Body of pancreas (tissue), 4 donors: ENCODE data around the gene ACKR3. TPM values are rescaled to one million over a fixed set of nuclear protein-coding genes. Genes with fewer than 3 reads are reported as not detected.

ENCODE experiments used
- ATAC-seq: fragments of 150-250 bp; one replicate; pipeline ENCODE4 v1.9.1; 2016
- DNase-seq, 4 donors: peaks; one replicate each; pipeline ENCODE4 v3.0.0-alpha.2; 2019
- H3K27ac ChIP-seq, 4 donors: fragments of 200-600 bp; sonication (generic); 1 replicate in 3 of 4; 2 replicates in 1 of 4; pipeline versions ENCODE4 v1.5.1 to v1.6.1; 2016 to 2019; ENCODE audit warnings: mild to moderate bottlenecking in 1 of 4, mixed read lengths in 1 of 4, moderate library complexity in 1 of 4
- H3K27me3 ChIP-seq, 2 donors: fragments of 200-600 bp; sonication (generic); one replicate each; pipeline ENCODE4 v1.6.0; 2016; ENCODE audit warnings: mild to moderate bottlenecking in 1 of 2
- H3K36me3 ChIP-seq, 2 donors: fragments of 200-600 bp; sonication (generic); replicated peaks in 1 of 2; 2 replicates each; pipeline ENCODE4 v1.5.1; 2016; ENCODE audit warnings: low read depth in 2 of 2; ENCODE audit not compliant: insufficient read depth in 1 of 2
- H3K4me1 ChIP-seq: fragments of 200-600 bp; sonication (generic); one replicate; pipeline ENCODE4 v1.6.0; 2016
- H3K4me3 ChIP-seq, 2 donors: fragments of 200-600 bp; sonication (generic); 1 replicate in 1 of 2; 2 replicates in 1 of 2; pipeline ENCODE4 v1.5.1; 2016 to 2019
- H3K9me3 ChIP-seq, 3 donors: fragments of 200-600 bp; sonication (generic); 1 replicate in 2 of 3; 2 replicates in 1 of 3; pipeline ENCODE4 v1.5.1; 2016
- CTCF ChIP-seq, 7 experiments: fragments of 450-650 bp in 4 of 7; fragments of 200-600 bp in 3 of 7; sonication (generic) in 3 of 7; IDR thresholded peaks; one replicate each; pipeline ENCODE4 v1.5.1; 2016 to 2019; ENCODE audit warnings: antibody characterized with exemption in 7 of 7
- POLR2A ChIP-seq, 3 donors: fragments of 450-650 bp; IDR thresholded peaks; one replicate each; pipeline ENCODE4 v1.6.1; 2016; ENCODE audit warnings: antibody characterized with exemption in 3 of 3, mild to moderate bottlenecking in 2 of 3
- WGBS, 2 donors: methylation state at CpG; one replicate each; pipeline ENCODE4 v1.1.5; 2017; 5-methylcytosine and 5-hydroxymethylcytosine counted together
- intact Hi-C: fragments of 100-400 bp; cut with DNase I; formaldehyde crosslinking; loops from one replicate; pipeline ENCODE4 v1.15.1; 2023
- total RNA-seq, 2 donors: library from RNA; depleted of rRNA; stranded (reverse); fragments of >200 nt; gene quantifications; one replicate each; pipeline ENCODE4 v1.1.0, GENCODE V29; 2016

The ACKR3 gene
- total RNA-seq, 2 donors from 2014 or later: 10.4 to 18.1 TPM

- DNase-seq (no peak), ATAC-seq (no peak)
- Histone ChIP-seq H3K27me3 (no peaks in the 10 kb centered on the region), H3K9me3 (no peaks in the 10 kb centered on the region), H3K4me1 (no peaks in the 10 kb centered on the region), H3K4me3 (no peak overlapping the region), H3K27ac (no peak overlapping the region), H3K36me3 (no peaks in the 10 kb centered on the region)
- intact Hi-C loops: no loop called here
- TF ChIP-seq POLR2A (IDR thresholded peaks at IDR 0.05): no peak
- 90% methylated on average over 8 of the region's 8 CpGs for WGBS, 2 donors
Measured at GRCh38 chr2:236553522-236553921, 16.1 kb upstream of the ACKR3 start.

GRCh38 chr2:236554629-236555282, 14.9 kb upstream of the ACKR3 start:
- DNase-seq (no peak), ATAC-seq (no peak)
- Histone ChIP-seq H3K9me3 (no peaks in the 10 kb centered on the region), H3K4me1 (no peaks in the 10 kb centered on the region), H3K27ac (no peak overlapping the region), H3K27me3 (no peaks in the 10 kb centered on the region), H3K36me3 (no peaks in the 10 kb centered on the region), H3K4me3 (no peak overlapping the region)
- intact Hi-C loops: loop anchor here (5.0 kb wide), 1 partner anchor 42 kb away; no protein-coding TSS in a partner anchor
- TF ChIP-seq POLR2A (IDR thresholded peaks at IDR 0.05): no peak
- TF ChIP-seq CTCF (IDR thresholded peaks at IDR 0.05): no peak
- 72 to 88% methylated on average over 6 to 7 of the region's 7 CpGs for WGBS, 2 donors

- DNase-seq (no peak), ATAC-seq (no peak)
- 46 to 95% methylated on average over 1 of the region's 1 CpG for WGBS, 2 donors
- Histone ChIP-seq H3K4me3 (no peak overlapping the region), H3K9me3 (no peaks in the 10 kb centered on the region), H3K27me3 (no peaks in the 10 kb centered on the region), H3K27ac (no peak overlapping the region), H3K36me3 (no peaks in the 10 kb centered on the region), H3K4me1 (no peaks in the 10 kb centered on the region)
- intact Hi-C loops: loop anchor here (5.0 kb wide), 1 partner anchor 43 kb away; no protein-coding TSS in a partner anchor
- TF ChIP-seq POLR2A (IDR thresholded peaks at IDR 0.05) (no peak), CTCF (IDR thresholded peaks at IDR 0.05) (no peak)
Measured at GRCh38 chr2:236555481-236555880, 14.1 kb upstream of the ACKR3 start.

GRCh38 chr2:236557306-236558030, 12.2 kb upstream of the ACKR3 start:
- intact Hi-C loops: loop anchor here (5.0 kb wide), 1 partner anchor 45 kb away; no protein-coding TSS in a partner anchor
- H3K36me3 ChIP-seq: no peaks in the 10 kb centered on the region
- H3K27ac ChIP-seq: no peak overlapping the region
- 25 to 29% methylated on average over 3 of the region's 3 CpGs for WGBS, 2 donors
- H3K4me3 ChIP-seq: no peak overlapping the region
- ATAC-seq (no peak), DNase-seq (no peak)
- H3K9me3 ChIP-seq: no peaks in the 10 kb centered on the region
- H3K27me3 ChIP-seq: no peaks in the 10 kb centered on the region
- TF ChIP-seq POLR2A (IDR thresholded peaks at IDR 0.05) (no peak), CTCF (IDR thresholded peaks at IDR 0.05) (no peak)
- no peaks in the 10 kb centered on the region for H3K4me1 ChIP-seq

DNA sequence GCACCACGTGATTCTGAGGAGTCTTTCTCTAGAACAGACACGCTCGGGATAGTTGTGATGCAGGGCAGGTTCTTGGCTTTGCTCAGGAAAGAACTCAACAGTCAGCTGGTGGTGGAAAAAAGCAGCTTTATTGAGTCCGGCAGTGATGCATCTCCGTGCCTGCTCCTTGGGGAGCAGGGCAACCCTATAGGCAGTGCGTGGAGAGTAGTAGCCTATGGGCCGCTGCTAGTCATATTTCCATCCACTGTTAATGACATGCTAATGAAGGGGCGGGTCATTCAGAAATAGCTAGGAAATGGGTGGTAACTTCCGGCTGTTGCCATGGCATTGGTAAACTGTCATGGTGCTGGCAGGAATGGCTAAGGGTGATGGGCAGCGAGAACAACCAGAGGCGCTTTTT, 11.6 kb upstream of the ACKR3 start:
- Histone ChIP-seq H3K27me3 (no peaks in the 10 kb centered on the region), H3K27ac (no peak overlapping the region), H3K4me3 (no peak overlapping the region), H3K36me3 (no peaks in the 10 kb centered on the region), H3K9me3 (no peaks in the 10 kb centered on the region), H3K4me1 (no peaks in the 10 kb centered on the region)
- TF ChIP-seq POLR2A (IDR thresholded peaks at IDR 0.05) (no peak), CTCF (IDR thresholded peaks at IDR 0.05) (no peak)
- intact Hi-C loops: loop anchor here (5.0 kb wide), 1 partner anchor 46 kb away; no protein-coding TSS in a partner anchor
- no peak for ATAC-seq
- DNase-seq: no peak
- WGBS, 2 donors: 84 to 88% methylated on average over 11 of the region's 11 CpGs
